K562 (cell line): Measurements from ENCODE around the gene TAC3. TPM values are rescaled to one million over a fixed set of nuclear protein-coding genes. Genes with fewer than 3 reads are reported as not detected.

Source experiments
- ATAC-seq: fragments of 200-7000 bp; cut with Tn5 transposase; 3 replicates; pipeline ENCODE4 v1.9.1; 2020; ENCODE audit warnings: moderate library complexity
- BruUV-seq: library from RNA; stranded (reverse); fragments of 400-500 nt; replicated peaks from 2 replicates; lab custom pipeline; 2021; lab: Mats Ljungman, UMichigan
- CTCF ChIA-PET: fragments of 300-600 bp; formaldehyde crosslinking; extraction: SDS; loops from one replicate; lab custom pipeline; 2021; ENCODE audit warnings: low intra/inter-chr PET ratio; lab: Yijun Ruan, JAX
- POLR2A ChIA-PET: fragments of 300-600, 350-650 bp; sonication (Branson Sonifier 250); formaldehyde crosslinking; extraction: SDS; loops from one replicate; lab custom pipeline; 2021; ENCODE audit warnings: antibody characterized with exemption, inconsistent platforms; lab: Yijun Ruan, JAX
- DNase-seq, 4 experiments: peaks; one replicate each; pipeline versions ENCODE4 v3.0.0 to v3.0.0-alpha.2; 2011 to 2018; ENCODE audit warnings: low spot score in 3 of 4, mixed read lengths in 3 of 4; ENCODE audit errors: extremely low read depth in 1 of 4
- FAIRE-seq: peaks from 2 replicates; lab custom pipeline; 2011; peaks lifted over from hg19 to GRCh38; lab: Jason Lieb, UNC
- H2AFZ ChIP-seq: 2 replicates; pipeline ENCODE4 v1.6.0; 2011; ENCODE audit warnings: low read depth, low read length, control low read depth, inconsistent platforms
- H3K27ac ChIP-seq: fragments of 200-600 bp; 3 replicates; pipeline ENCODE4 v1.8.0; 2011; ENCODE audit warnings: low read depth, mild to moderate bottlenecking, control low read depth, inconsistent platforms, low read length, moderate library complexity, mixed read lengths; ENCODE audit errors: extremely low read depth
- H3K27me3 ChIP-seq, 2 experiments: fragments of 300-600 bp in 1 of 2; 2 replicates in 1 of 2; 3 replicates in 1 of 2; pipeline versions ENCODE4 v1.6.0 to v1.8.0; 2011; ENCODE audit warnings: inconsistent platforms in 2 of 2, low read length in 2 of 2, mild to moderate bottlenecking in 1 of 2, mixed read lengths in 1 of 2, moderate library complexity in 1 of 2; ENCODE audit not compliant: control insufficient read depth in 2 of 2, insufficient read depth in 2 of 2
- H3K36me3 ChIP-seq: fragments of 300-600 bp; 3 replicates; pipeline ENCODE4 v1.8.0; 2011; ENCODE audit warnings: mild to moderate bottlenecking, low read length, inconsistent platforms; ENCODE audit not compliant: control insufficient read depth, insufficient read depth
- H3K4me1 ChIP-seq, 2 experiments: fragments of 200-600 bp in 1 of 2; replicated peaks in 1 of 2; 2 replicates in 1 of 2; 3 replicates in 1 of 2; pipeline versions ENCODE4 v1.5.1 to v1.8.0; 2011; ENCODE audit warnings: inconsistent platforms in 2 of 2, low read length in 2 of 2, mild to moderate bottlenecking in 1 of 2, mixed read lengths in 1 of 2, moderate library complexity in 1 of 2; ENCODE audit not compliant: control insufficient read depth in 2 of 2, insufficient read depth in 2 of 2
- H3K4me2 ChIP-seq: 2 replicates; pipeline ENCODE4 v1.6.1; 2011; ENCODE audit warnings: low read length, control low read depth, inconsistent platforms, mixed read lengths; ENCODE audit not compliant: insufficient read depth
- H3K4me3 ChIP-seq: fragments of 200-600 bp; sonication (generic), shearing (Covaris generic); 2 replicates; pipeline ENCODE4 v1.5.1; 2016; ENCODE audit warnings: control low read depth, inconsistent platforms
- H3K79me2 ChIP-seq: fragments of 200-600 bp; 3 replicates; pipeline ENCODE4 v1.8.0; 2011; ENCODE audit warnings: low read length, inconsistent platforms; ENCODE audit not compliant: control insufficient read depth, insufficient read depth
- H3K9ac ChIP-seq, 2 experiments: 2 replicates each; pipeline versions ENCODE4 v1.6.0 to v1.6.1; 2011; ENCODE audit warnings: low read depth in 2 of 2, low read length in 2 of 2, control low read depth in 1 of 2, inconsistent platforms in 1 of 2, mild to moderate bottlenecking in 1 of 2, mixed read lengths in 1 of 2; ENCODE audit not compliant: insufficient read depth in 1 of 2
- H3K9me1 ChIP-seq: one replicate; pipeline ENCODE4 v1.6.0; 2011; ENCODE audit warnings: inconsistent platforms, mild to moderate bottlenecking, low read length, moderate library complexity; ENCODE audit not compliant: control insufficient read depth, insufficient read depth
- H3K9me3 ChIP-seq: replicated peaks from 2 replicates; pipeline ENCODE4 v1.5.1; 2011; ENCODE audit warnings: low read depth, low read length, inconsistent platforms; ENCODE audit not compliant: control insufficient read depth, insufficient read depth
- H4K20me1 ChIP-seq: replicated peaks from 2 replicates; pipeline ENCODE4 v1.6.1; 2011; ENCODE audit warnings: low read length, inconsistent platforms, mixed read lengths; ENCODE audit not compliant: control insufficient read depth, insufficient read depth
- BMI1 ChIP-seq: fragments of 150-350 bp; IDR thresholded peaks from 2 replicates; pipeline ENCODE4 v1.6.1; 2014; ENCODE audit warnings: low read length
- C11orf30 ChIP-seq: fragments of 450-650 bp; IDR thresholded peaks from 2 replicates; pipeline ENCODE4 v1.6.1; 2016; ENCODE audit warnings: low read depth, mild to moderate bottlenecking
- EWSR1 ChIP-seq: fragments of 450-650 bp; IDR thresholded peaks from 2 replicates; pipeline ENCODE4 v1.6.1; 2018; ENCODE audit warnings: borderline replicate concordance, mild to moderate bottlenecking, low read depth, moderate library complexity; ENCODE audit not compliant: partially characterized antibody
- EZH2 ChIP-seq: IDR thresholded peaks from 2 replicates; pipeline ENCODE4 v1.6.1; 2012; ENCODE audit warnings: low read depth, mild to moderate bottlenecking, inconsistent platforms, low read length, borderline replicate concordance
- HCFC1 ChIP-seq: IDR thresholded peaks from 2 replicates; pipeline ENCODE4 v1.6.1; 2012; ENCODE audit warnings: low read depth, low read length, improper control_type of control experiment
- KLF10 ChIP-seq: fragments of 250-450 bp; sonication (Bioruptor Pico); IDR thresholded peaks from 2 replicates; pipeline ENCODE4 v1.6.1; 2021; ENCODE audit warnings: matching md5 sums
- MYC ChIP-seq, 2 experiments: fragments of 250-450 bp in 1 of 2; sonication (Bioruptor Pico) in 1 of 2; IDR thresholded peaks; 2 replicates each; pipeline versions ENCODE4 v1.5.1 to v1.6.1; 2012 to 2021; ENCODE audit warnings: low read depth in 2 of 2, borderline replicate concordance in 1 of 2, improper control_type of control experiment in 1 of 2, low read length in 1 of 2, mild to moderate bottlenecking in 1 of 2, moderate library complexity in 1 of 2
- NCOA2 ChIP-seq, 2 experiments: fragments of 450-650 bp; IDR thresholded peaks; 2 replicates each; pipeline ENCODE4 v1.6.1; 2018; ENCODE audit warnings: mild to moderate bottlenecking in 2 of 2, moderate library complexity in 1 of 2; ENCODE audit not compliant: partially characterized antibody in 2 of 2
- OTX1 ChIP-seq: fragments of 450-650 bp; formaldehyde crosslinking; IDR thresholded peaks from 2 replicates; pipeline ENCODE4 v1.4.0; 2022; ENCODE audit warnings: mild to moderate bottlenecking
- SP2 ChIP-seq: IDR thresholded peaks from 2 replicates; pipeline ENCODE4 v1.6.1; 2011; ENCODE audit warnings: mild to moderate bottlenecking, low read depth, low read length, moderate library complexity; ENCODE audit not compliant: poor library complexity, severe bottlenecking; ENCODE audit errors: extremely low read depth
- SRSF1 ChIP-seq: fragments of 200-400 bp; formaldehyde crosslinking; IDR thresholded peaks from 2 replicates; pipeline ENCODE4 v1.6.1; 2017; ENCODE audit warnings: mild to moderate bottlenecking, low read depth, low read length, moderate library complexity
- TCFL5 ChIP-seq: fragments of 250-450 bp; sonication (Bioruptor Pico); conservative IDR thresholded peaks from 2 replicates; pipeline ENCODE4 v1.6.1; 2021; ENCODE audit warnings: mild to moderate bottlenecking, moderate library complexity, matching md5 sums
- USF1 ChIP-seq: sonication (generic); formaldehyde crosslinking; IDR thresholded peaks from 2 replicates; pipeline ENCODE4 v1.9.0; 2022; ENCODE audit warnings: mild to moderate bottlenecking, missing genetic modification reagents
- ZNF133 ChIP-seq: fragments of 250-450 bp; sonication (Bioruptor Pico); IDR thresholded peaks from 2 replicates; pipeline ENCODE4 v1.4.0; 2020; ENCODE audit warnings: mild to moderate bottlenecking
- WGBS: fragments of 100-300 bp; shearing (Covaris generic); methylation state at CpG from one replicate; pipeline ENCODE4 v1.1.6; 2016; ENCODE audit warnings: low coverage, mixed read lengths; ENCODE audit not compliant: insufficient coverage; ENCODE audit errors: missing lambda C conversion rate; 5-methylcytosine and 5-hydroxymethylcytosine counted together
- in situ Hi-C: fragments of 300-500 bp; cut with MboI; formaldehyde crosslinking; loops from 4 replicates; pipeline ENCODE4 v1.15.0; 2018; ENCODE audit warnings: inconsistent platforms, mixed read lengths
- intact Hi-C: fragments of 100-400 bp; cut with micrococcal nuclease; formaldehyde crosslinking; loops from 2 replicates; pipeline ENCODE4 v1.14.2; 2022
- polyA plus RNA-seq, 8 experiments: library from polyadenylated mRNA; depleted of rRNA in 4 of 8; stranded (reverse) in 5 of 8; unstranded in 3 of 8; fragments of >200 nt; fragmentation: Nextera tagmentation in 2 of 8; fragmentation: Illumina TruSeq in 1 of 8; extraction: Ambion mirVana in 2 of 8; extraction: Trizol in 1 of 8; gene quantifications; 2 replicates each; pipeline versions ENCODE4 v1.2.1 to v1.2.3, GENCODE V29; 2011 to 2014; ENCODE audit warnings: inconsistent platforms in 1 of 8, missing spikeins in 1 of 8
- total RNA-seq, 7 experiments: library from RNA; depleted of rRNA in 6 of 7; stranded (reverse); fragments of >200 nt in 6 of 7; fragmentation: Illumina TruSeq in 2 of 7; extraction: Trizol in 2 of 7; gene quantifications; 2 replicates each; pipeline versions ENCODE4 v1.2.1 to v1.2.3, GENCODE V29; 2011 to 2021; ENCODE audit warnings: low replicate concordance in 1 of 7

TAC3 gene
- total and polyA plus RNA-seq, 9 of the 15 experiments (the other 6 are each of a cell fraction or from before 2014, with no cell fraction given): 0.29 to 2.8 (median 1.4) TPM

DNA sequence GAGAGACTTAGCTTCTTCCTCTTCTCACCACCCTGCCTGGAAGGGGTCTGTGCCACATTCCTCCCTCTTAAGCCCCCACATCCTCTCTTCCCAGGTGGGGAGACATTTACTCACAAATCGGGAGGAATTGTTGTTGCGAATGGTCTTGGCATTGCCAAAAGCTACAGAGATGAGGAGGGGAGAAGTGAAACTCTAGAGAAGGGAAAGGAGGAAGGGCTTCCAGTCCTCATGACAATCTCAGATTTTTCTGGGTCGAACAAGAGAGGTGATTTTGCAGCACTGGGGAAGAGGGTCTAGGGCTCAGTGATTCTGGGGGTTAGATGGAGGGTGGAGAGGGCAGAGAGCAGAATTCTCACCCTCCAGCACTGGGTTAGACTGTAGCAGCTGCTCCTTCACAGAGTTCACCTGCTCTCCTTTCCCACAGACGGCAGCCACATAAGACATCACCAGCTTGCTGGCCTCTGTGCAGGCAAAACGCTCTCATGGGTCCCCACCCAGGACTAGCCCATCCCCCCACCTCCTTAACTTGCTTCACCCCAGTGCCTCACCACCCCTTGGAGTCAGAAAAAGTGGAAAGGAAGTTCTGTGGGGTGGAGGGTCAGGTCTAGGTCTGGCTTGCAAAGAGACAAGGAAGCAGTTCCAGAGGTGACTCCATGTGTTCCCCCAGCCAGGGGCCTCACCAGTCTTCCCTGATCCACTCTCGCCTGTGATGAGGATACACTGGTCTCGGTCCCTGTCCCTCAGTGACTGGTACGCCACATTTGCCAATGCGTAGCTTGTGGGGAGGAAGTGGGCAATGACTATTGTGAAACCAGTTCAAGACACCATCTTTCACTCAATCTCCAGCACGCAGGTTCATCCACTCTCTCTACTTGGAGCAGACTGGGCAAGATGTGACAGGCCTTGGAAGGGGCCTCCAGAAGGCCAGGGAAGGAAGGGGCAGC, 30.9 kb upstream of the TAC3 start:
- Histone ChIP-seq H3K27ac (no peak overlapping the region), H3K36me3 (no peaks in the 10 kb centered on the region), H4K20me1 (no peaks in the 10 kb centered on the region; the same call in 1 of the 2 replicates), H3K4me3 (no peak overlapping the region), H3K9ac (no peak overlapping the region), H3K9me1 (no peaks in the 10 kb centered on the region), H3K4me1 (peaks cover 0 to 3% of the 10 kb centered on the region in 2 experiments; a peak in 1 of 5 replicates), H3K79me2 (no peaks in the 10 kb centered on the region), H3K4me2 (no peak overlapping the region), H3K9me3 (no peaks in the 10 kb centered on the region), H3K27me3 (peaks cover 15 to 16% of the 10 kb centered on the region in 2 experiments; a peak in 4 of 5 replicates), H2AFZ (no peak overlapping the region)
- ChIA-PET CTCF (no interaction called here), POLR2A (interaction anchor here (0.7 to 4.9 kb wide), 6 partner anchors 12 to 231 kb away, joined by 3 to 18 read pairs (median 3); partner anchors contain the start of gene TAC3)
- intact Hi-C loops: no loop called here
- no TSS peak for BruUV-seq
- WGBS: 8% methylated on average over 10 of the region's 10 CpGs
- DNase-seq (no peak), FAIRE-seq (no peak), ATAC-seq (no peak)
- in situ Hi-C loops: no loop called here
- no peak for TF ChIP-seq USF1 (CRISPR knock-in tag)
- TF ChIP-seq EZH2: no peak
- no peak for TF ChIP-seq SRSF1
- no peak for TF ChIP-seq C11orf30
- TF ChIP-seq OTX1: no peak
- no peak for TF ChIP-seq BMI1
- no peak for TF ChIP-seq ZNF133
- TF ChIP-seq KLF10 (CRISPR knock-in tag): no peak
- no peak for TF ChIP-seq MYC (IDR thresholded peaks at IDR 0.05; ENCODE audit: low read depth, low read length)
- no peak for TF ChIP-seq MYC (CRISPR knock-in tag; IDR thresholded peaks at IDR 0.05; ENCODE audit: borderline replicate concordance, low read depth)
- TF ChIP-seq TCFL5 (CRISPR knock-in tag): no peak
- no peak for TF ChIP-seq HCFC1
- no peak for TF ChIP-seq EWSR1
- no peak for TF ChIP-seq SP2
- no peak for TF ChIP-seq NCOA2 (IDR thresholded peaks at IDR 0.05; ENCODE audit: partially characterized antibody in 2 of 2)
